ENCODE results near the gene SOCS6.
"Not testable (repeated sequence)": the region's sequence is repeated elsewhere in the genome, so short reads cannot be mapped to it uniquely, and the experiment has no call there.

The SOCS6 gene, protein sequence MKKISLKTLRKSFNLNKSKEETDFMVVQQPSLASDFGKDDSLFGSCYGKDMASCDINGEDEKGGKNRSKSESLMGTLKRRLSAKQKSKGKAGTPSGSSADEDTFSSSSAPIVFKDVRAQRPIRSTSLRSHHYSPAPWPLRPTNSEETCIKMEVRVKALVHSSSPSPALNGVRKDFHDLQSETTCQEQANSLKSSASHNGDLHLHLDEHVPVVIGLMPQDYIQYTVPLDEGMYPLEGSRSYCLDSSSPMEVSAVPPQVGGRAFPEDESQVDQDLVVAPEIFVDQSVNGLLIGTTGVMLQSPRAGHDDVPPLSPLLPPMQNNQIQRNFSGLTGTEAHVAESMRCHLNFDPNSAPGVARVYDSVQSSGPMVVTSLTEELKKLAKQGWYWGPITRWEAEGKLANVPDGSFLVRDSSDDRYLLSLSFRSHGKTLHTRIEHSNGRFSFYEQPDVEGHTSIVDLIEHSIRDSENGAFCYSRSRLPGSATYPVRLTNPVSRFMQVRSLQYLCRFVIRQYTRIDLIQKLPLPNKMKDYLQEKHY

DNA sequence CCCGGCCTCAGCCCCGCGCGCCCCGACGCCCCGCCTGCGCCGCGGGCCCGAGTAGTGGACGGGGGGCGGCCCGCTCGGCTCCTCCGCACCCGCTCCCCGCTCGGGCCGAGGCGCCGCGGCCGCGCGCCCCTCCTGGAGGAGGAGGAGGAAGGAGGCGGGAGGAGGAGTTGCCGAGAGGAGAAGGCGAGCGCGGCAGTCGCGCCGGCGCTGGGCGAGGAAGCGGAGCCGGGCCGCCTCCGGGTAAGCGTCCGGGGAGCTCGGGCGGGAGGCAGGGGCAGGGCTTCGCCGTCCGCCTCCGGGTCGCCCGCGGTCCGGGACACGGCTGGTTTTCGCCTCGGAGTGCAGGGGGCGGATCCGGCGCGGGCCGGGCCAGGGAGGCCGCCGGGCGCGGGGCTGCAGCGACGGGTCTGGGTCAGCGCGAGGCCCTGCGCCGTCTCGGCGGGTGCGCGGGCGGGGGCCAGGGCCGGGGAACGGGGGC lies at the start of gene SOCS6:
TSS of gene SOCS6 (plus strand) at position 195 of the 478 bp plus-strand sequence. CDS start 35,624 bp downstream, outside the sequence.
- no peak for DNase-seq (ENCODE audit: low spot score)

DNA sequence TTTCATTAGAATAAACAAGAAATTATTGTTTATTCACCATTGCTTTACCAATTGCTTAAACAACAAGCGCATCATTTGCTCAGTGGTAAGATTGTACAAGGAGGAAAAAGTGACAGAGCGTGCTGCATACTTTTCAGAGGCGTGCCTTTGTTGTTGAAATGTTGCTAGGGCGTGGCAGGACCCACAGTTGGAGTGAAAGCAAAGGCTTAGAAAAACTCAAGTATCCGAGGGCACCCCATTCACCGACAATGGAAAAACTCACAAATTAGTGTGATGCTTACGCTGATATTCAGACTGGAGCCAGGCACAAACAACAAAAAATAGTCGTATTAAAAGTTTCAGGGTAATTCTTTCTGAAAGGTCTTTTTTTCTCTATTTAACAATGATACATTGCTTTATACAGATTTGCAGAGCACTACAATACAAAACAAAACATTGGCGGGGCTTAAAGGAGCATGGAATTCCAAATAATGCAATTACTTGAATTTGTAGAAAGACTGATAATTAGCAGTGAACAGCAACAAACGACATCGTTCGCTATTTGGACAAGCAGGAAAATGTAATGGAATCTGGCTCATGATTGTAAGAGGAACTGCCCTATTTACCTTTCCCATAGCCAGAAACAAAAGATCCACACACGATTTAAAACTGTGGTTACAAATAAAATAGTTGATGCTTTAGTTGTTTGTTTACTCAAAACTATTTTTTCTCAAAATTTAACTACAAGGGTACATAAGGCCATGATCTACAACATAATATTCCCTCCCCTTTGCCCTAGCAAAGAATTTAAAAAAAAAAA lies 45.5 kb upstream of the SOCS6 start:
- DNase-seq (ENCODE audit: low spot score), result no peak

DNA sequence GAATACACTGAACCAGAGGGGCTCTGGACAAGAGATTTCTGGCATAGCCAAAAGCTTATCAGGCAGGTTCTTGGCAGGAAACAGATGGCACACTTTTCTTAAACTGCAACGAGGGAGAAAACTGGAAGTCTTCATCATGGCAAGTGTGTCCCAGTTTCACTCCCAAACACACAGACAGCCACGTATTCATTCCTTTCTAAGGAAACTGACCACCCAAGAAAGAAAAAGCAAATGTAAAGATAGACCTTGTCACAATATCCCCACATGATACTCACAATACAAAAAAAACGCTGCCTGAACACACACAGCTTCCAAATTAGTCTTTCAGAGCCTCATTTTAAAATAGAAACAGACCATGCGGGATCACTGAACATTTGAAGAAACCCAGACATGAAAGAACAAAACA lies 42.8 kb upstream of the SOCS6 start:
- DNase-seq (ENCODE audit: low spot score), result peak; percentile 36

DNA sequence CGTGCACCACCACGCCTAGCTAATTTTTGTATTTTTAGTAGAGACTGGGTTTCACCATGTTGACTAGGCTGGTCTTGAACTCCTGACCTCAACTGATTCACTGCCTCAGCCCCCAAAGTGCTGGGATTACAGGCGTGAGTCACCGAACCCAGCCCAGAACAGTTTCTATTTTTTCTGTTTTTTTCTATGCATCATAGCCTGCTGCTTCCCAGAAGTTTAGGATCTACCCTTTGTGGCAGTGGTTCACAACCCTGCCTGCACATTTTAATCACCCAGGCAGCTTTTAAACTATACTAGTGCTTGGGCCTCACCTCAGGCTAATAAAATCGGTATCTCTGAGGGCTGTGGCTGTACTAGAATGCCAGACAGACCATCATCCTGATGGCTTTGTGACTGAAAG lies 39.7 kb upstream of the SOCS6 start:
- DNase-seq (ENCODE audit: low spot score), result no peak

- DNase-seq (ENCODE audit: low spot score), result not testable (repeated sequence)
Measured at GRCh38 chr18:70249861-70250260, 39.0 kb upstream of the SOCS6 start.

- DNase-seq (ENCODE audit: low spot score), result no peak
Measured at GRCh38 chr18:70250781-70251180, 38.1 kb upstream of the SOCS6 start.

DNA sequence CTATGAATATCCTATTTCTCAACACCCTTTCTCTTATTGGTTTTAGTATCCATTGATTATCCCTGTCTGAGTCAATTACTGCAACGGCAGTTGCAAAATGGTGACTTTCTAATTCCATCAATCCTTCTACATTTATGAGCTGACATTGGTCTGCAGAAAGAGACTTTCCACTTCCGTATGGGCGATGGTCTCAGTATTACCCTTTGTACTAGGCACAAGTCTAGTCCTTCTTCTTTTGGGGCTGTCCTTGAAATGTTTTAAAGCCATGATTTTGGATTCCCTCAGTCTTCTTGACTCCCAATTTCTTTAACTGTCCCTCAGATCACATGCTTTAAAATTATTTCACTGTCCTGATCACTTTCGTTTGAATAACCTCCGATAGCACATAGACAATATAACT lies 32.7 kb upstream of the SOCS6 start:
- no peak for DNase-seq (ENCODE audit: low spot score)

DNA sequence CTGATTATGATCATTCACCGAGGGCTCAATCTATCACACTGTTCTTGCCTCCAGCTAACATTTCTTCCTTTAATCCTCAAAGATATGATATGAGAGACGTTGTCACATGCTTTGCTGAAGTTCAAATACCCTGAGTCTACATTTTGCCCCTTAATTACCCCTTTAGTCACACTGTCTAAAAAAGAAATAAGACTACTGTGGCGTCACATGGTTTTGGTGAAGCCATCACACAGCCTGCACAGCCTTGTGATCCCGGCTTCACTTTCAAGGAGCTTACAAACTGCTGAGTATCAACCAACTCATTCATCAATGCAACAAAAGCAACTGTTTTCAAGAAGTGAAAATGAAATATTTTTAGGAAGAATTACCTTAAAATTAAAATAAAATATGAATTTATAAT lies 31.9 kb upstream of the SOCS6 start:
- peak; percentile 59 for DNase-seq (ENCODE audit: low spot score)

DNA sequence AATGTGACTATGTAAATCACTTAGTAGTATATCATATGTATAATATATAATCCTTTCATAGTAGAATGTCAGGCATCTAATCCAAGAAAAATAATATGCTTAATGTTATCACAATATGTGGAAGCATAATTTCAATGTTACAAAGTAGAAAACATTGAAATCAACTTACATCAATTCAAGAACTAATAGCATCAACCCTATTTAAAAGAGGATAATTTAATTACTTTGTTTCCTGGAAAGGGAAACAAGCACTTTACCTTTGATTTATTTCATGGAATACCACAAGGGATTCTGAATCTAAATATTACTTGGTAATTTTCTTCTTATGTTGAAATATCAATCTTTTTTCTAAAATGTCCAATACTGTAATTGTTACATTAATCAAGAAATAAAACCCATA lies 30.6 kb upstream of the SOCS6 start:
- no peak for DNase-seq (ENCODE audit: low spot score)

DNA sequence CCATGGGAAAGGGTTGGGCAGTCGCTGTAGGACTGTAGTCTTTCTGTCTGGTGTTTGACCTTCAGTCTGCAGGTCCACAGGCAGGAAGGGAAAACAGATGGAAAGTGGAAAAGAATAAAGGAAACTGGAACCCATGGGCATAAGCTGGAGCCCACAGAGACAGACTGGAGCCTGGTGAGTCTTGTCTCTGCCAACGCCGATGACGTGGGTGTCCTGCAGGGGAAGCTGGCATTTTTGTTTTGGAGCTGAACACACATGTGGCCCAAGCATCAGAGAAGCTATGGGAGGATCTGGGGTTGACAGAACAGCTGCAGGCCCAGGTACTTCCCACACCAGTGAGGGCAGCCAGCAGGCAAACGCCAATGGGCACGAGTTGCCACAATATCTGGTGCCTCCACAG lies 28.2 kb upstream of the SOCS6 start:
- DNase-seq (ENCODE audit: low spot score), result no peak

- no peak for DNase-seq (ENCODE audit: low spot score)
Measured at GRCh38 chr18:70261141-70261788, 27.6 kb upstream of the SOCS6 start.

DNA sequence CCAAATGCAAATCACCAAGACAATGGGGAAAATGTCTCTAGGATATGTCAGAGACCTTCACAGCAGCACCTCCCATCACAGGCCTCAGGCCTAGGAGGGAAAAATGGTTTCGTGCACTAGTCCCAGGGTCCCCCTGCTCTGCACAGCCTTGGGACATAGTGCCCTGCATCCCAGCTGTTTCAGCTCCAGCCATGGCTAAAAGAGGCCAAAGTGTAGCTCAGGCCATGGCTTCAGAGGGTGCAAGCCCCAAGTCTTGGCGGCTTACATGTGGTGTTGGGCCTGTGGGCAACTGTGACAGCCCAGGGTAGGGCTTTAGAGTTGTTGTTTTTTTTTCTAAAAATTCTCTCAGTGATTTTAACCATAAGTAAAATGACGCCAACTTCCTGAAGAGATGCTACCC lies 25.5 kb upstream of the SOCS6 start:
- no peak for DNase-seq (ENCODE audit: low spot score)

DNA sequence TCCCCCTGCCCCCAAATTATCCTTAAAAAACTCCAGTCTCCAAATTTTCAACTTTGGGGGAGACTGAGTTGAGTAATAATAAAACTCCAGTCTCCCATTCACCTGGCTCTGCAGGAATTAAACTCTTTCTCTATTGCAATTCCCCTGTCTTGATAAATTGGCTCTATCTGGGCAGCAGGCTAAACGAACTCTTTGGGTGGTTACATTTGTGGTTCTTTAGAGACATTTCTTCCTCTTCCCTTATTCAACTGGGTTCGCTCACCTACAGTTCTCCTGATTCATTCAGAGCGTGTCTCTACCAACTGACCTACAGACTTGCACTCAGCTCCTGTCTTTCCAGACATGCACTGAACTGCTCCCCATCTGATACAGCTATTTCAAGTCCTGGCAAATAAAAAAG lies 17.1 kb upstream of the SOCS6 start:
- DNase-seq (ENCODE audit: low spot score), result no peak

DNA sequence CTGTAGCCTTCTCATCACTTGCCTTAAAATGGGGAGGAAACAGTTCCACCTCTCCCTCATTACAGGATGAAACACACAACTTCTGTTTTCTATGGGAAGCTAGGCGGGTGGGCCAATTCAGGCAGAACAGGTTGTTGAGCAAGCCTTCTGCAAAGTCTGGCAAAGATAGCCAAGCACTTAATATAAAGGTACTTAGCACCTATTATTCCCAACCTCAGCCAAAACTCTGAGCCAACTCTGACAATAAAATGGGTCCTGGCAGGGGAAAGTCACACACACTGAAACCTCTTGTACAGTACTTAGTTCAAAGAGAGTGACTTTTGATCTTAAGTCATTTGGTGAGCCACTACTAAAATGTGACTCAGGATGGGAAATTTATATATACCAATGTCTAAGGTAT lies 15.8 kb upstream of the SOCS6 start:
- DNase-seq (ENCODE audit: low spot score), result no peak

DNA sequence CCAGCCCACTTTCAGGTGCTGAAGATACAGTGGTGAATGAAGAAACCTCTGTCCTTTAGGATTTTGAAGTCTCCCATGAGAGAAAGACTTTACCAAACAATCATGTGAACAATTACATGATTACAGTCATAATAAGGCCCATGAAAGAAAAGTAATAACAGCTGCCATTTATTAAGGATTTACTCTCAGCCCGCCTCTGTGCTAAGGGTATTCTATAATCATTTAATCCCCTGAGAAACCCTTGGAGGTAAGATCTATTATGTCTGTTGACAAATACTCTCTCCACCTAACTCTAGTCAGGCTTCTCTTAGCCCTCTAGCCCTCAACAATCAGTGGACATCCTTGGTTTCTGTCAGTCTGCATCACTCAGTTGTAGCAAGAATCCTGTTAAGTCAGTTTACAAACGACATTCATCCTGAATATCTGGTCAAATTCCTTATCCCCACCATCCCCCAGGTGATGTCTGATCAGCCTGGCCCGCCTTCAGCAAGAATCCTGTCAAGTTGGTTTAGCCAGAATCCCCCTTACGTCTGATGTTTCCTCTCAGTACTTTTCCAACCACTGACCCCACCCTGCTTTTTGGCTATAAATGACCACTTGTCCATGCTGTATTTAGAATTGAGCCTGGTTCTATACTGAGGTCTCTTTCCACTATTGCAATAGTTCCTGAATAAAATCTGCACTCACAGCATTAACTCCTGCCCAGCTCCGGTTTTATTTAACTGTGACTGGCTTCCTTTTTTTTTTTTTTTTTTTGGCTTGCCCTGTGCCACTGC lies 12.2 kb upstream of the SOCS6 start:
- no peak for DNase-seq (ENCODE audit: low spot score)

DNA sequence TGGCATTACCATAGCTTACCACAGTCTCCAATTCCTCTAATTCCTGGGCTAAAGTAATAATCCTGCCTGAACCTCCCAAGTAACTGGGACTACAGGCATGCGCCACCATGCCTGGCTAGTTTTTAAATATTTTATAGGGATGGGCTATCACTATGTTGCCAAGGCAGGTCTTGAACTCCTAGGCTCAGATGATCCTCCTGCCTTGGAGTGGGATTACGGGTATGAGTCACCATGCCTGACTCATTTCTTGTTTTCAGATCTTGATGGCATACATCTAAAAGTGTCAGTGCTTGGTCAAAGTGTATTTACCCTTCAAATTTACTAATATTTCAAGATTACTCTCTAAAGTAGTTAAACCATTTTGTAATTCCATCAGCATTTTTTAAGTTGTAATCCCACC lies 9.4 kb upstream of the SOCS6 start:
- no peak for DNase-seq (ENCODE audit: low spot score)

GRCh38 chr18:70280007-70280925 lies 8.6 kb upstream of the SOCS6 start:
- no peak for DNase-seq (ENCODE audit: low spot score)

- peak; percentile 67 for DNase-seq (ENCODE audit: low spot score)
Measured at GRCh38 chr18:70284976-70285620, 3.7 kb upstream of the SOCS6 start.

GRCh38 chr18:70287731-70288130 lies 1.1 kb upstream of the SOCS6 start:
- no peak for DNase-seq (ENCODE audit: low spot score)

Data from globus pallidus (tissue), 1 donor.